SKM-1 (cell line): ENCODE measurements around the gene DPP6.
"Not testable (repeated sequence)": the region's sequence is repeated elsewhere in the genome, so short reads cannot be mapped to it uniquely, and the experiment has no call there.

ENCODE experiments used
- DNase-seq: peaks from one replicate; lab custom pipeline; 2025; ENCODE audit not compliant: unreplicated experiment; lab: John Stamatoyannopoulos, UW

DPP6 gene

DNA sequence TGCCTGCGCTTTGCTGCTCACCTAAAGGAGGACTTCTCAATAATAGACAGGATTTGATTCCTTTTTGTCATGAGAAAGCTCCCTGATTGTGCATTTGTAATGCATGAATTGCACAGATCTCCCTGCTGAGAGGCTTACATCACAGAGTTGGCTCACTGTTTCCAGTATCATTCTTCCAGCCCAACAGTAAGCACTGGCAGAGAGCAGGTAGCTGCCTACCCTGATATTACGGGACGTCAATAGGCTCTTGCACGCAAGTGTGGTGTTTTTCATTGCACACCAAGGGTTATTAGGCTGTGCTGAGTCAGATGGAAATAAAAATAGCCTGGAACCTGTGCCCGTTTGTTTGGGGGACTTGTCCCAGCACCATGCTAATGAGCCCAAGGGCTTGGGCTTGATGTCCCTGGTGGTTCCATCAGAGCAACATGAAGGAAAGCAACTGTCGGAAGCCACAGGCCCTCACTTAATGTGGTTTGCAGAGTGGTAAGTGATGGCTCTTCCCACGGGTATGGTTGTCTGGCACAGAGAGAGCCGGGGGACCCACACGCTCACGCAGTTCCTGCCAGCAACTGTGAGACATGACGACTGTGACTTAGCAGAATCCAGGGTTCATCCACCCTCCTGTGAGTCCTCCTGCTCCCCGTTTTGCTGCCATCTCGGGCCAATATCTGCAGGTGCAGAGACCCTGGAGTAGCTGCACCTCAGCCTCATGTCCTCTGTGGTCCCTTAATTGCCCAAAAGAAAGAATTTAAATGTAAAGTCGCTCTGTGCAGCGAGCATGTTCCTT, 20.4 kb downstream of the DPP6 start:
- not testable (repeated sequence) for DNase-seq

- DNase-seq = not testable (repeated sequence)
Observed at GRCh38 chr7:154078523-154078922, 26.3 kb downstream of the DPP6 start.

DNA sequence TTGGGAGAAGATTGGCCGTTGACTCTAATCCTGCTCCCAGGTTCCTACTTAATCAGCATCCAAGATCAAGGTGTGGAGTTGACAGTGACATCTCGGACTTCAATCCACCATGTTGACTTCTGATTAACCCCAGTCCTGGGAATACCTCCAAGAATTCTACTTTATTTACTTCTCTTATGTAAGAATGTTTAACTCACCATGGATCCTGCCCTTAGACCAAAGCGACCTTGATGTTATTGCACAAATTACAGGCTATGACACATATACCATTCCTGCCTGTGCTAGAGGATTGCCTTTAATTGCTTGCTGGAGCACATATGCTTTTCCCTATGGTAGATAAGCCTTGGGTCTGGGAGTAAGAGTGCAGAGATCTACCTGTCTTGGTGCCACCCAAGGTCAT, 28.1 kb downstream of the DPP6 start:
- not testable (repeated sequence) for DNase-seq

DNA sequence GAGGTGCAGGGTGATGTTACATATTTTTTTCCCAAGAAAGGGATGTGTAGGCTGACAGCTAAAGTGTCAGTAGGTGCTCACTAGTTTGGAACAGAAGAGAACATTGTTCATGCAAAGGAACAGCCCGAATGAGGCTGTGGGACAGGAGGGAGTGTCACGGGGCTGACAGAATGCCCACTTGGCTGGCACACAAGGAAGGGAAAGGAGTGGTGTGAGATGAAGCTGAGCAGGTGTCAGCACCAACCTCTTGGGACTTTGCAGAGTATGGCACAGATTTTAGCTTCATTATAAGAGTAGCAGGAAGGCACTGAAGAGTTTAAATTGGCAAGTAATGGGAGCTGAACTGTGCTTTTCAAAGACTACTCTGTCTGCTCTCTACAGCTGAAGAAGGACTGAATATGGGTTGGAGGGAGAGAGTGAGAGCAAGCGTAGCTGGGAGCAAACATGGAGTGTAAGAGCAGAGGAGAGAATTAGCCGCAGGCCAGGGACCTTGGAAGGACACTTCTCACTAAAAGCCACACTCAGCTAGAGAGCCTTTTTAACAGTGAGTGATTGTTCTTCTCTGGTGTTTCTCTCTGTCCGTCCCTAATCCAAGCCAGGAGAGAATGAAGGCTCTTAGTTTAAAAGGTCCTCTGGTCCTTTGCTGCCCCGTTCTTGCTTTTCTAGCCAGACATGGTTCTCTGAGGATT, 35.0 kb downstream of the DPP6 start:
- not testable (repeated sequence) for DNase-seq

- DNase-seq = not testable (repeated sequence)
Observed at GRCh38 chr7:154092093-154092492, 39.9 kb downstream of the DPP6 start.

DNA sequence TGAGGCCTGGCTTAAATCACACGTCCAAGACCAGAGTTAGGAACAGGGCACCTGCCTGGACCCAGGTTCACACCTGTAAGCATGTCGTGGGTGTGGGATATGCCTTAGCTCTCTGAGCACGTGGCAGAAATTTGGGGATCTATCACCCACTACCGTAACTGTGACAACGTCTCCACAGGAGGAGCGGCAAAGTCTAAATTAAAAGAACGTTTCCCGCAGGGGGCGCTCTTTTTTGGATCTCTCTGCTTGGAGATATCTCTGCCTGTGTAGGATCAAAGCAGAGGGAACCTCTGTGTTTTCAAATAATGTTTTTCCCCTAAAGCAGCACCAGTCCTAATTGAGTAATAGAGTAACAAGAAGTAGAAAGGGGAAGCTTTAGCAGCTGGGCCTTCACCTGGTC, 43.0 kb downstream of the DPP6 start:
- DNase-seq = not testable (repeated sequence)

DNA sequence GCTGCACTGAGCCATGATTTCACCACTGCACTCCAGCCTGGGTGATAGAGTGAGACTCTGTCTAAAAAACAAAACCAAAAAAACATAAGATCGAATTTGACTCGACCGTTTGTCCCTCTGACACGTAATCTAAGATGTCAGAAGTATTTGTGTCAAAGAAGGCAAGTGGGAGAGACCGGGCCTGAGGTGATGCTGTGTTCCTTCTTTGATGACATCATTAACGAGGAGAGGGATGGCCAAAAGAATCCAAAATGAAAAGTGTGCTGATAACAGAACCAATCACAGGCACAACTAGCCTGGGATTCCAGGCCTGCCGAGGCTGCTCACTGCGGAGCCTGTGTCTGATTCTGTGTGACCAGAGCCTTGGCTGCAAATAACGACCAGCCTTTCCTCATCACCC, 52.9 kb downstream of the DPP6 start:
- not testable (repeated sequence) for DNase-seq

DNA sequence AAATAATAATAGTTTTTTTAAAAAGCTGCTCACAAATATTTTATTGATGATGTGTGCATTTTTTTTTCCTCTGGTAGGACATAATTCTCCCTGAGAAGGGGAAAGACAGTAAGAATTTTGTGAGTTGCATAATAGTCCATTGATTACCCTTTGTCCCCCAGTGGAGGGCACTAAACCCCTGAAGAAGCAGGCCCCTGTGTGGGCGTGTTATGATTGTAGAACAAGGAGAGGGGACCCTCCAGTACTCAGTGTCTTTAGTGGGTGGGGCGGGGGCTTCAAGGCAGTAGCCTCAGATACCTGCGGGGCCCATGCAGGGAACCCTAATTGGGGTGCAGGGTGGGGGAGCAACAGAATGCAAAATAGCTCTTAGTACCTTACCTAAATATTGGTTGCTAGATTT, 57.4 kb downstream of the DPP6 start:
- not testable (repeated sequence) for DNase-seq

- DNase-seq = not testable (repeated sequence)
Observed at GRCh38 chr7:154113732-154114351, 61.6 kb downstream of the DPP6 start.

GRCh38 chr7:154117411-154118390, 65.5 kb downstream of the DPP6 start:
- DNase-seq = not testable (repeated sequence)

- not testable (repeated sequence) for DNase-seq
Observed at GRCh38 chr7:154120825-154121224, 68.6 kb downstream of the DPP6 start.

GRCh38 chr7:154122720-154123119, 70.5 kb downstream of the DPP6 start:
- DNase-seq = not testable (repeated sequence)

GRCh38 chr7:154123397-154123796, 71.2 kb downstream of the DPP6 start:
- not testable (repeated sequence) for DNase-seq

- DNase-seq = not testable (repeated sequence)
Observed at GRCh38 chr7:154129142-154129541, 76.9 kb downstream of the DPP6 start.

DNA sequence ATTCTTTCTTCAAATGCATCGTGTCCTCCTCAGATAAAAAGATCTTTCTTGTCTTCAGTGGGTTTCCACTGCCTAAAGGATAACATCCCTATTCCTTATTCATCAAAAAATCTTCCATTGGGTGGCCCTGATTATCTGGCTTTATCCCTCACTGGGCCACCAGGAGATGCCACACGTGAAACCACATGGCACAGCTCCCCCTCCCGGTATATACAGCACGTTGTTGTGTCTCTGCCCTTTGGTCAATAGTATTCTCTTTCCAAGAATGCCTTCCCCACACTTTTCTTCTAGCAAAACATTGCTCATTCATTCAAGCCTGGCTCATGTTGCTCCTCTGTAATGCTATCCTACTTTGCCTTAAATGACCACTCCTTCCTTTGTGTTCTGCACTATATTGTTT, 80.4 kb downstream of the DPP6 start:
- DNase-seq = not testable (repeated sequence)

- DNase-seq = not testable (repeated sequence)
Observed at GRCh38 chr7:154133703-154134277, 81.6 kb downstream of the DPP6 start.

DNA sequence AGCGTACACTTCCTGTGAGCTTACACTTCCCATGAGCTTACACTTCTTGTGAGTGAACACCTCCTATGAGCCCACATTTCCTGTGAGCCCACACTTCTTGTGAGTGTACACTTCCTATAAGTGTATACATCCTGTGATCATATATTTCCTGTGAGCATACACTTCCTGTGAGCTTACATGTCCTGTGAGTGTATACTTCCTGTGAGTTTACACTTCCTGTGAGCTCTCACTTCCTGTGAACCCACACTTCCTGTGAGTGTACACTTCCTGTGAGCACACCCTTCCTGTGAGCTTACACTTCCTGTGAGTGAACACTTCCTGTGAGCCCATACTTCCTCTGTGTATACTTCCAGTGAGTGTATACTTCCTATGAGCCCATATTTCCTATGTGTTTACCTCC, 82.5 kb downstream of the DPP6 start:
- DNase-seq = not testable (repeated sequence)

- not testable (repeated sequence) for DNase-seq
Observed at GRCh38 chr7:154135646-154136045, 83.4 kb downstream of the DPP6 start.

GRCh38 chr7:154145922-154146706, 93.9 kb downstream of the DPP6 start:
- DNase-seq = not testable (repeated sequence)

- not testable (repeated sequence) for DNase-seq
Observed at GRCh38 chr7:154146707-154147038, 94.5 kb downstream of the DPP6 start.
